Liver (tissue), 9 donors: ENCODE results near the gene PPP2R5C. TPM values are rescaled to one million over a fixed set of nuclear protein-coding genes. Genes with fewer than 3 reads are reported as not detected.

Experiments
- DNase-seq: peaks from one replicate; pipeline ENCODE4 v3.0.0-alpha.2; 2017; ENCODE audit warnings: low spot score
- H3K27ac ChIP-seq, 2 donors: one replicate each; pipeline ENCODE4 v1.7.0; 2013; ENCODE audit warnings: inconsistent platforms in 2 of 2, low read length in 2 of 2, control low read depth in 1 of 2, low read depth in 1 of 2, mild to moderate bottlenecking in 1 of 2
- H3K27me3 ChIP-seq, 4 donors: one replicate each; pipeline versions ENCODE4 v1.6.1 to v1.7.0; 2013; ENCODE audit warnings: low read length in 3 of 4, inconsistent platforms in 1 of 4, mild to moderate bottlenecking in 1 of 4, moderate library complexity in 1 of 4; ENCODE audit not compliant: control insufficient read depth in 4 of 4, insufficient read depth in 4 of 4
- H3K36me3 ChIP-seq, 4 donors: one replicate each; pipeline versions ENCODE4 v1.6.1 to v1.7.0; 2013; ENCODE audit warnings: low read length in 3 of 4, mild to moderate bottlenecking in 3 of 4, low read depth in 1 of 4, moderate library complexity in 1 of 4; ENCODE audit not compliant: control insufficient read depth in 4 of 4, insufficient read depth in 3 of 4
- H3K4me1 ChIP-seq, 4 donors: one replicate each; pipeline versions ENCODE4 v1.6.1 to v1.7.0; 2013; ENCODE audit warnings: low read length in 3 of 4, mild to moderate bottlenecking in 3 of 4, moderate library complexity in 1 of 4; ENCODE audit not compliant: control insufficient read depth in 4 of 4, insufficient read depth in 4 of 4
- H3K4me3 ChIP-seq, 3 donors: one replicate each; pipeline versions ENCODE4 v1.6.1 to v1.7.0; 2013; ENCODE audit warnings: low read length in 3 of 3, control low read depth in 1 of 3, low read depth in 1 of 3, mild to moderate bottlenecking in 1 of 3
- H3K9ac ChIP-seq, 2 donors: one replicate each; pipeline ENCODE4 v1.7.0; 2013; ENCODE audit warnings: low read length in 2 of 2, mild to moderate bottlenecking in 2 of 2, moderate library complexity in 2 of 2, control low read depth in 1 of 2, low read depth in 1 of 2
- H3K9me3 ChIP-seq, 4 donors: one replicate each; pipeline versions ENCODE4 v1.6.1 to v1.7.0; 2013; ENCODE audit warnings: low read length in 3 of 4; ENCODE audit not compliant: control insufficient read depth in 4 of 4
- EGR1 ChIP-seq, 2 donors: IDR thresholded peaks; 2 replicates each; pipeline ENCODE4 v1.6.1; 2016 to 2018; ENCODE audit warnings: antibody characterized with exemption in 2 of 2, low read depth in 2 of 2
- FOXA1 ChIP-seq: IDR thresholded peaks from 2 replicates; pipeline ENCODE4 v1.6.1; 2016; ENCODE audit warnings: antibody characterized with exemption
- FOXA2 ChIP-seq: IDR thresholded peaks from 2 replicates; pipeline ENCODE4 v1.6.1; 2016; ENCODE audit warnings: antibody characterized with exemption
- HNF4A ChIP-seq, 2 donors: conservative IDR thresholded peaks; 2 replicates each; pipeline ENCODE4 v1.6.1; 2016; ENCODE audit warnings: antibody characterized with exemption in 2 of 2, mild to moderate bottlenecking in 2 of 2
- HNF4G ChIP-seq: IDR thresholded peaks from 2 replicates; pipeline ENCODE4 v1.6.1; 2016; ENCODE audit warnings: antibody characterized with exemption
- JUND ChIP-seq, 2 donors: IDR thresholded peaks; 2 replicates each; pipeline ENCODE4 v1.6.1; 2016; ENCODE audit warnings: antibody characterized with exemption in 2 of 2
- NR2F2 ChIP-seq: IDR thresholded peaks from 2 replicates; pipeline ENCODE4 v1.6.1; 2016; ENCODE audit warnings: antibody characterized with exemption
- RXRA ChIP-seq, 2 donors: IDR thresholded peaks; 2 replicates each; pipeline ENCODE4 v1.6.1; 2017 to 2018; ENCODE audit warnings: antibody characterized with exemption in 2 of 2, mild to moderate bottlenecking in 1 of 2
- YY1 ChIP-seq: IDR thresholded peaks from 2 replicates; pipeline ENCODE4 v1.6.1; 2016; ENCODE audit warnings: antibody characterized with exemption, mild to moderate bottlenecking
- WGBS: extraction: QIAGEN DNeasy Blood & Tissue Kit; methylation state at CpG from one replicate; pipeline ENCODE4 v1.1.7; 2013; 5-methylcytosine and 5-hydroxymethylcytosine counted together
- polyA plus RNA-seq, 2 donors: library from polyadenylated mRNA; stranded (reverse) in 1 of 2; unstranded in 1 of 2; fragments of 200-250 nt in 1 of 2; fragments of >200 nt in 1 of 2; fragmentation: Nextera tagmentation in 1 of 2; extraction: Ambion mirVana in 1 of 2; gene quantifications; one replicate each; pipeline versions ENCODE4 v1.2.1 to v1.2.3, GENCODE V29; 2013 to 2015
- total RNA-seq, 2 donors: library from RNA; depleted of rRNA; stranded (reverse); fragments of >200 nt; gene quantifications; one replicate each; pipeline ENCODE4 v1.2.3, GENCODE V29; 2014
- TF ChIP-seq, protein P1 (sequence below): fragments of 150-350 bp; IDR thresholded peaks from 2 replicates; pipeline ENCODE4 v1.5.1; 2017; ENCODE audit warnings: improper control_type of control experiment, low read depth, low read length; ENCODE audit not compliant: missing input control
- TF ChIP-seq, protein P2 (sequence below): IDR thresholded peaks from 2 replicates; pipeline ENCODE4 v1.6.1; 2016; ENCODE audit warnings: antibody characterized with exemption
- donor health status: healthy.
- donor health status: healthy.
- donor health status: healthy.
- donor health status: healthy.
- donor health status: healthy.

PPP2R5C gene
- total and polyA plus RNA-seq, 4 donors = 33.5 to 52.3 (median 43.9) TPM

DNA sequence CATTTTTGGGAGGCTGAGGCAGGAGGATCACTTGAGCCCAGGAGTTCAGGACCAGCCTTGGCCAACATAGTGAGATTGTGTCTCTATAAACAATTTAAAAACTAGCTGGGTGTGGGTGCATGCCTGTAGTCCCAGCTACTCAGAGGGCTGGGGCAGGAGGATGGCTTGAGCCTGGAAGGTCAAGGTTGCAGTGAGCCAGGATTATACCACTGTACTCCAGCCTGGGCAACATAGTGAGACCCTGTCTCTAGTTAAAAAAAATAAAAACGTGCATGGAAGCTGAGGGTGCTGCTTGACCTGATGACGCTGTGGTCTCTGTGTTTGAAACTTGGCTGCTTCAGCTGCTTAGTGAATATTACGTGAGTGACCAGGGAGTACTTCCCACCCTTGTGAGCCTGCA, 89.7 kb downstream of the PPP2R5C start:
- 88% methylated on average over 3 of the region's 3 CpGs for WGBS
- no peak for DNase-seq
- Histone ChIP-seq H3K4me1 (peaks cover 0 to 13% (median 2%) of the 10 kb centered on the region in 4 donors), H3K9me3 (no peaks in the 10 kb centered on the region), H3K9ac (no peak overlapping the region), H3K27ac (no peak overlapping the region), H3K4me3 (no peak overlapping the region), H3K36me3 (no peaks in the 10 kb centered on the region), H3K27me3 (no peaks in the 10 kb centered on the region)
- TF ChIP-seq FOXA1 (no peak), HNF4G (no peak), NR2F2 (no peak), YY1 (no peak), HNF4A (conservative IDR thresholded peaks at IDR 0.05) (no peak), EGR1 (IDR thresholded peaks at IDR 0.05; ENCODE audit: low read depth in 2 of 2) (no peak)
- TF ChIP-seq, protein P1, sequence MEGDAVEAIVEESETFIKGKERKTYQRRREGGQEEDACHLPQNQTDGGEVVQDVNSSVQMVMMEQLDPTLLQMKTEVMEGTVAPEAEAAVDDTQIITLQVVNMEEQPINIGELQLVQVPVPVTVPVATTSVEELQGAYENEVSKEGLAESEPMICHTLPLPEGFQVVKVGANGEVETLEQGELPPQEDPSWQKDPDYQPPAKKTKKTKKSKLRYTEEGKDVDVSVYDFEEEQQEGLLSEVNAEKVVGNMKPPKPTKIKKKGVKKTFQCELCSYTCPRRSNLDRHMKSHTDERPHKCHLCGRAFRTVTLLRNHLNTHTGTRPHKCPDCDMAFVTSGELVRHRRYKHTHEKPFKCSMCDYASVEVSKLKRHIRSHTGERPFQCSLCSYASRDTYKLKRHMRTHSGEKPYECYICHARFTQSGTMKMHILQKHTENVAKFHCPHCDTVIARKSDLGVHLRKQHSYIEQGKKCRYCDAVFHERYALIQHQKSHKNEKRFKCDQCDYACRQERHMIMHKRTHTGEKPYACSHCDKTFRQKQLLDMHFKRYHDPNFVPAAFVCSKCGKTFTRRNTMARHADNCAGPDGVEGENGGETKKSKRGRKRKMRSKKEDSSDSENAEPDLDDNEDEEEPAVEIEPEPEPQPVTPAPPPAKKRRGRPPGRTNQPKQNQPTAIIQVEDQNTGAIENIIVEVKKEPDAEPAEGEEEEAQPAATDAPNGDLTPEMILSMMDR = no peak

DNA sequence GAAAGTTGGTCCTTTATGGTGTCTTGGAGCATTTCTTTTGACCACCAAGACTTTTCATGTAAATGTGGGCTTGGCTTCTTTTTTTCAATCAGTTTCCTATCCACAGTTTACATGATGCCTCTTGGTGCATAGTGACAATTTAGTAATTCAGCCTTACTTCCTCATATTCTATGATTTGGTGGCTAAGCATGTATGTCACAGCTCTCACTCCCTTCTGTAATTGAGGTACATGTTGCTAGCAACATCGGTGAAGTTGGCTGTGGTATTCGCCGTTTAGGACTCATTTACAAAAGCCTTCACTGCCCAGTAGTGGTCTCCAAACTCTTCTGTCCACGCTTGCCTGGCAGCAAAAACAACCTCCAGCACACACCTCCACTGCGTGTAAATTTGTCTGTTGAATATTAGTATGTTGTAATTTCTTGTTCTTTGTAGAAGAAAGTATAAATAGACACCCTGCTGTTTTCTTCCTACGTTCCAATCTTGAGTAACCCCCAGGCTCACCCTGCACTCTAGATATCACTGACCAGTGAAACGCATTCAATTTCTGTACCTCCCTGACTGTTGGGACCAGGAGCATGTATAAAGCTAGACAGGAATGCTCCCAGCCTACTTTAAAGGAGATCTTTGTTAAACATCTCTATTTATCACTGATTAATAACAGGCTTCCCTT, 90.4 kb downstream of the PPP2R5C start:
- peaks cover 0 to 15% (median 2%) of the 10 kb centered on the region in 4 donors for H3K4me1 ChIP-seq
- no peaks in the 10 kb centered on the region for H3K9me3 ChIP-seq
- TF ChIP-seq FOXA1 (no peak), HNF4G (no peak), RXRA (IDR thresholded peaks at IDR 0.05) (no peak)
- TF ChIP-seq, protein P2, sequence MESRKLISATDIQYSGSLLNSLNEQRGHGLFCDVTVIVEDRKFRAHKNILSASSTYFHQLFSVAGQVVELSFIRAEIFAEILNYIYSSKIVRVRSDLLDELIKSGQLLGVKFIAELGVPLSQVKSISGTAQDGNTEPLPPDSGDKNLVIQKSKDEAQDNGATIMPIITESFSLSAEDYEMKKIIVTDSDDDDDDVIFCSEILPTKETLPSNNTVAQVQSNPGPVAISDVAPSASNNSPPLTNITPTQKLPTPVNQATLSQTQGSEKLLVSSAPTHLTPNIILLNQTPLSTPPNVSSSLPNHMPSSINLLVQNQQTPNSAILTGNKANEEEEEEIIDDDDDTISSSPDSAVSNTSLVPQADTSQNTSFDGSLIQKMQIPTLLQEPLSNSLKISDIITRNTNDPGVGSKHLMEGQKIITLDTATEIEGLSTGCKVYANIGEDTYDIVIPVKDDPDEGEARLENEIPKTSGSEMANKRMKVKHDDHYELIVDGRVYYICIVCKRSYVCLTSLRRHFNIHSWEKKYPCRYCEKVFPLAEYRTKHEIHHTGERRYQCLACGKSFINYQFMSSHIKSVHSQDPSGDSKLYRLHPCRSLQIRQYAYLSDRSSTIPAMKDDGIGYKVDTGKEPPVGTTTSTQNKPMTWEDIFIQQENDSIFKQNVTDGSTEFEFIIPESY = no peak
- no peak for DNase-seq
- no peak overlapping the region for H3K4me3 ChIP-seq
- H3K36me3 ChIP-seq = peaks cover 0 to 4% (median 2%) of the 10 kb centered on the region in 4 donors
- WGBS = 80% methylated on average over 7 of the region's 7 CpGs
- no peak overlapping the region for H3K27ac ChIP-seq
- H3K27me3 ChIP-seq = no peaks in the 10 kb centered on the region
- no peak overlapping the region for H3K9ac ChIP-seq

DNA sequence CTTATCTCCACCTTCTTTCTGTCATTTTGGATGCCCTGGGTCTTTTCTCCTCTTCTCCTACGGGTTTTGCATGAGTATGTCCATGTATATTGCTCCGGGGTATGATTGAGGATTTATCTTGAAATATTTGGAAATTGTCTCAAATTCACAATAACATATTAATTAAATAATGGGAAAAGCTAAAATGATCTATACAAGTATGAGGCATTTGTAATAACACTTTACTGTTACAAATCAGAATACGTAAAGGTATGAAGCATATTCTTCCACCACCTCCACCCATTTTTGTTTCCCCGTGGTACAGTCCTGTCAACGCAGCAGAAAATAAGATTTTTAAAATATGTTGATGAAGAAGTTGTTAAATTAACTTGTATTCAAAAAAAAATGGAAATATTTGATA, 91.3 kb downstream of the PPP2R5C start:
- Histone ChIP-seq H3K4me1 (peaks cover 0 to 16% (median 2%) of the 10 kb centered on the region in 4 donors), H3K27me3 (no peaks in the 10 kb centered on the region), H3K9me3 (no peaks in the 10 kb centered on the region), H3K27ac (no peak overlapping the region), H3K4me3 (no peak overlapping the region), H3K36me3 (peaks cover 0 to 10% (median 2%) of the 10 kb centered on the region in 4 donors), H3K9ac (no peak overlapping the region)
- DNase-seq = no peak
- WGBS = 98% methylated on average over 5 of the region's 5 CpGs
- TF ChIP-seq, protein P2 = no peak
- TF ChIP-seq FOXA1 (no peak), JUND (IDR thresholded peaks at IDR 0.05) (no peak), HNF4A (conservative IDR thresholded peaks at IDR 0.05) (no peak), FOXA2 (no peak)
- TF ChIP-seq, protein P1 = no peak
